Activated B cell treated with CpG ODN at 0.5 μM for 24 hours (primary cell): Measurements from ENCODE around the gene P2RX4. TPM values are rescaled to one million over a fixed set of nuclear protein-coding genes. Genes with fewer than 3 reads are reported as not detected.
"Not testable (repeated sequence)": the region's sequence is repeated elsewhere in the genome, so short reads cannot be mapped to it uniquely, and the experiment has no call there.

Experiments used
- ATAC-seq: fragments of 200-7000 bp; cut with Tn5 transposase; one replicate; pipeline ENCODE4 v1.10.0; 2021; ENCODE audit warnings: low read depth, mild to moderate bottlenecking, moderate library complexity
- CTCF ChIA-PET: fragments of 350-600 bp; sonication (Branson Sonifier 250); formaldehyde crosslinking; loops from one replicate; lab custom pipeline; 2021; ENCODE audit warnings: antibody characterized with exemption; lab: Charles Lee
- POLR2A ChIA-PET: fragments of 350-600 bp; sonication (Branson Sonifier 250); formaldehyde crosslinking; loops from one replicate; lab custom pipeline; 2021; ENCODE audit warnings: antibody characterized with exemption; lab: Charles Lee
- DNase-seq: peaks from one replicate; pipeline ENCODE4 v3.0.0; 2022
- H3K27ac Mint-ChIP-seq: one replicate; pipeline ENCODE4 v1.8.0; 2020; ENCODE audit warnings: mixed read lengths
- H3K27me3 Mint-ChIP-seq: one replicate; pipeline ENCODE4 v1.8.0; 2021; ENCODE audit warnings: mixed read lengths
- H3K36me3 Mint-ChIP-seq: one replicate; pipeline ENCODE4 v1.8.0; 2021; ENCODE audit warnings: low read depth, mixed read lengths
- H3K4me1 Mint-ChIP-seq: one replicate; pipeline ENCODE4 v1.8.0; 2021; ENCODE audit warnings: mixed read lengths
- H3K4me3 Mint-ChIP-seq: one replicate; pipeline ENCODE4 v1.8.0; 2020; ENCODE audit warnings: mild to moderate bottlenecking, mixed read lengths
- H3K9me3 Mint-ChIP-seq: one replicate; pipeline ENCODE4 v1.8.0; 2020; ENCODE audit warnings: mixed read lengths
- intact Hi-C: fragments of 100-400 bp; cut with micrococcal nuclease; formaldehyde crosslinking; loops from one replicate; pipeline ENCODE4 v1.15.1; 2024
- total RNA-seq: library from RNA; stranded (reverse); gene quantifications from 2 replicates; pipeline ENCODE4 v1.2.3, GENCODE V29; 2022
- TF ChIP-seq, protein P1 (sequence below): fragments of 200-600 bp; IDR thresholded peaks from one replicate; pipeline ENCODE4 v1.8.0; 2022; ENCODE audit warnings: antibody characterized with exemption, mild to moderate bottlenecking

The P2RX4 gene
- total RNA-seq, 1 donor from 2014 or later = 17.0 TPM

DNA sequence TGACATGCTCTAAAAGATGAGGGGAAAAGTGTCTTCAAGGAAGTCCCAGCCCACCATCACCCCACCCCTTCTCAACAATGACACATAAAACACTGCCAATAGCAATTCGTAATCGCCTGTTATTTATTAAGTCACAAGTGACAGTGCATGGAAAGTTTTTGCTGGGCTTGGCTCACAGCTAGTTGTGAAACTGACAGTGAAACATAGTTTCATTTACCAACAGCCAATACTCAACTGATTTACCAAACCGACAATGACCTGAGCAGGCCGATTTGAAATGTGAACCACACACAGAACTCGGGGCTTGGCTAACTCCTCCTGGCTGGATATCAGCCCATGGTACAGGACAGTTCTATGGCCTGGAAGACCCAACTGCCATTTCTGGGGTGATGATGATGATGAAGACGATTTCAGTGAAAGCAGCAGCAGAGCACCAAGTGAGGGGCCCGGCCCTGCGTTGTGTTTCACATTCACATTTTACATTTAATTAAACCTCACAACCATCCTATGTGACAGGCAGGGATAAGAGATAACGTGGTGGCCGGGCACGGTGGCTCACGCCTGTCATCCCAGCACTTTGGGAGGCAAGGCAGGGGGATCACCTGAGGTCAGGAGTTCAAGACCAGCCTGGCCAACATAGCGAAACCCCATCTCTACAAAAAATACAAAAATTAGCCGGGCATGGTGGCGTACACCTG is 43.9 kb downstream of the P2RX4 start:
- CTCF ChIA-PET = no interaction called here
- Mint-ChIP-seq H3K27ac (no peak overlapping the region), H3K4me1 (peaks cover 7% of the 10 kb centered on the region), H3K9me3 (peaks cover 6% of the 10 kb centered on the region), H3K36me3 (peaks cover 69% of the 10 kb centered on the region), H3K4me3 (no peak overlapping the region), H3K27me3 (no peaks in the 10 kb centered on the region)
- POLR2A ChIA-PET = no interaction called here
- no peak for ATAC-seq
- TF ChIP-seq, protein P1, sequence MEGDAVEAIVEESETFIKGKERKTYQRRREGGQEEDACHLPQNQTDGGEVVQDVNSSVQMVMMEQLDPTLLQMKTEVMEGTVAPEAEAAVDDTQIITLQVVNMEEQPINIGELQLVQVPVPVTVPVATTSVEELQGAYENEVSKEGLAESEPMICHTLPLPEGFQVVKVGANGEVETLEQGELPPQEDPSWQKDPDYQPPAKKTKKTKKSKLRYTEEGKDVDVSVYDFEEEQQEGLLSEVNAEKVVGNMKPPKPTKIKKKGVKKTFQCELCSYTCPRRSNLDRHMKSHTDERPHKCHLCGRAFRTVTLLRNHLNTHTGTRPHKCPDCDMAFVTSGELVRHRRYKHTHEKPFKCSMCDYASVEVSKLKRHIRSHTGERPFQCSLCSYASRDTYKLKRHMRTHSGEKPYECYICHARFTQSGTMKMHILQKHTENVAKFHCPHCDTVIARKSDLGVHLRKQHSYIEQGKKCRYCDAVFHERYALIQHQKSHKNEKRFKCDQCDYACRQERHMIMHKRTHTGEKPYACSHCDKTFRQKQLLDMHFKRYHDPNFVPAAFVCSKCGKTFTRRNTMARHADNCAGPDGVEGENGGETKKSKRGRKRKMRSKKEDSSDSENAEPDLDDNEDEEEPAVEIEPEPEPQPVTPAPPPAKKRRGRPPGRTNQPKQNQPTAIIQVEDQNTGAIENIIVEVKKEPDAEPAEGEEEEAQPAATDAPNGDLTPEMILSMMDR = no peak
- intact Hi-C loops = no loop called here
- DNase-seq = no peak

DNA sequence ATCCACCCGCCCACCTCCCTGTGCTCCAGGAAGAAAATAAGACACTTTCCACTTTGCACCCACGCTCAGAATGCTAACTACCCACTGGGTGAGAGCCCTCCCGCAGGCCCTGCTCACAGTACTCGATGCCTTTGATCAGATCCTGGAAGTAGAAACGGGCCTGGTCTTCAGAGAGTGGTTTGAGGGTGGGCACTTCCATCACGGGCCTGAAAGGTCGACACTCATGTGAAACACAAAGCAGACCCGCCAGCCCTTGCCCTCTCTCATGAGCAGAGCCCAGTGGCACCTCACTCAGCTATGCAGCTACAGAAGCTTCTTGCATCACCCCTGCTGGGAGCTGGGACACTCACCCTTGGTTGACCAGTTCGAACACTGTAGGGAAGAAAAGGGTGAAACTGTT is 45.5 kb downstream of the P2RX4 start:
- Mint-ChIP-seq H3K27ac (peak overlapping the region; percentile 36), H3K36me3 (peaks cover 71% of the 10 kb centered on the region), H3K9me3 (peaks cover 6% of the 10 kb centered on the region), H3K4me3 (no peak overlapping the region), H3K4me1 (peaks cover 7% of the 10 kb centered on the region), H3K27me3 (no peaks in the 10 kb centered on the region)
- intact Hi-C loops = no loop called here
- TF ChIP-seq, protein P1 = no peak
- no peak for DNase-seq
- POLR2A ChIA-PET = no interaction called here
- ATAC-seq = no peak
- CTCF ChIA-PET = no interaction called here

DNA sequence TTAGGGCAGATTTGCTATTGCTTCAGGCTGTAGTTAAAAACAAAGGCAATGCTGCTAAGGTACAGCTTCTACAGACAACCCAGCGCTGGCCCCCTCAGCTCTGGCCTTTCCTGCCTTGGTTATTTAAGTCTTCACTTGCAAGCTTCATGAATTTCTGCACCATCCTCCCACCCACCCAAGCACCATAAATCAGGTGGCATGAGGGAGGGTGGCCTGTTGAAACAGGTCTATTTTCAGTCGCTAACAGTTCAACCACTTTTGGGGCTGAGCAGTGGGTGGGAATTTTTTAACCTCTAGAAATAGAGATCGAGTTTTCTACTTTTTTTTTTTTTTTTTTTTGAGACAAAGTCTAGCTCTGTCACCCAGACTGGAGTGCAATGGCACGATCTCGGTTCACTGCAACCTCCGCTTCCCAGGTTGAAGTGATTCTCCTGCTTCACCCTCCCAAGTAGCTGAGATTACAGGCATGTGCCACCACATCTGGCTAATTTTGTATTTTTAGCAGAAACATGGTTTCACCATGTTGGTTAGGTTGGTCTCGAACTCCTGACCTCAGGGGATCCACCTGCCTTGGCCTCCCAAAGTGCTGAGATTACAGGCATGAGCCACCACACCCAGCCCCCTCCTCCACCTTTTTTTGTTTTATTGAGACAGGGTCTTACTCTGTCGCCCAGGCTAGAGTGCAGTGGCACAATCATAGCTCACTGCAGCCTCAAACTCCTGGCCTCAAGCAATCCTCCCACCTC is 47.9 kb downstream of the P2RX4 start:
- DNase-seq, H3K27me3 Mint-ChIP-seq, CTCF ChIA-PET, H3K4me3 Mint-ChIP-seq, H3K27ac Mint-ChIP-seq, intact Hi-C loops, H3K9me3 Mint-ChIP-seq, H3K4me1 Mint-ChIP-seq: not testable (repeated sequence)
- POLR2A ChIA-PET = interaction anchor here (0.6 to 1.0 kb wide), 3 partner anchors 36 to 169 kb away, joined by 3 to 8 read pairs (median 3); partner anchors contain the start of gene CAMKK2
- H3K36me3 Mint-ChIP-seq = peaks cover 69% of the 10 kb centered on the region
- ATAC-seq = peak; percentile 34

DNA sequence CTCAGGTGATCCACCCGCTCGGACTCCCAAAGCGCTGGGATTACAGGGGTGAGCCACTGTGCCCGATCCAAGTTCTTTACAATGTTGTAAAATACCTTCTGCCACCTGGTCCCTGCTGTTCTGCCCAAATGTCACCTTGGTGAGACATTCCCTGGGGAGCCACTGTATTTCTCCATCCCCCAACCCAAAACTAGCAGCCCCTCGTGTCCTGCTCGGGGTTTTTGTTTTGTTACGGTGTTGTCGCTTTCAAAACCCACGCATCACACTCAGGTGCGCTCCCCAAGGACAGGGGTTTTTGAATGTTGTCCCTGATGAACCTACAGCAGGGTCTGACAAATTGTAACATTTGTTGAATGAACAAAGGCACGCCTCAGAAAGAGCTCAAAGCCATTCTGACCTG is 49.1 kb downstream of the P2RX4 start:
- Mint-ChIP-seq H3K27me3 (no peaks in the 10 kb centered on the region), H3K36me3 (peaks cover 65% of the 10 kb centered on the region), H3K4me1 (peaks cover 7% of the 10 kb centered on the region), H3K9me3 (no peaks in the 10 kb centered on the region), H3K27ac (no peak overlapping the region), H3K4me3 (no peak overlapping the region)
- POLR2A ChIA-PET = interaction anchor here (0.7 to 1.5 kb wide), 3 partner anchors 7 to 1975 kb away, joined by 3 to 4 read pairs (median 4); no protein-coding TSS in a partner anchor
- peak; percentile 37 for ATAC-seq
- TF ChIP-seq, protein P1 = no peak
- DNase-seq = no peak
- CTCF ChIA-PET = interaction anchor here (1.3 kb wide), 1 partner anchor 10 kb away, joined by 3 read pairs; no protein-coding TSS in a partner anchor
- intact Hi-C loops = no loop called here

GRCh38 chr12:121260091-121260490 is 50.2 kb downstream of the P2RX4 start:
- no peak for DNase-seq
- TF ChIP-seq, protein P1 = no peak
- Mint-ChIP-seq H3K27ac (no peak overlapping the region), H3K36me3 (peaks cover 66% of the 10 kb centered on the region), H3K9me3 (no peaks in the 10 kb centered on the region), H3K4me1 (peaks cover 7% of the 10 kb centered on the region), H3K4me3 (no peak overlapping the region), H3K27me3 (no peaks in the 10 kb centered on the region)
- ChIA-PET CTCF (no interaction called here), POLR2A (interaction anchor here (0.6 kb wide), 1 partner anchor 10 kb away, joined by 5 read pairs; no protein-coding TSS in a partner anchor)
- intact Hi-C loops = no loop called here
- no peak for ATAC-seq
